LNCAP (cell line): ENCODE data around the gene PRRX2.
A peak's percentile ranks its signal among the peaks of the same experiment; 100 is the strongest.

ENCODE experiments used
- CTCF ChIP-seq: fragments of 450-650 bp; IDR thresholded peaks from 2 replicates; pipeline ENCODE4 v1.5.1; 2017; ENCODE audit warnings: mild to moderate bottlenecking

The PRRX2 gene

GRCh38 chr9:129665389-129665775, at the start of gene PRRX2:
PRRX2 (plus strand) TSS chr9:129665647; CDS start chr9:129665868, 221 bp downstream.
- TF ChIP-seq CTCF: no peak

GRCh38 chr9:129617167-129617566, 48.3 kb upstream of the PRRX2 start:
- TF ChIP-seq CTCF: peak; percentile 49; the same call in 1 of the 2 replicates

GRCh38 chr9:129619787-129620668, 45.4 kb upstream of the PRRX2 start:
- no peak for TF ChIP-seq CTCF

GRCh38 chr9:129620669-129621295, 44.7 kb upstream of the PRRX2 start, which contains the start of gene C9orf50:
C9orf50 (minus strand) TSS chr9:129621101; CDS start chr9:129620574, 527 bp downstream.
- no peak for TF ChIP-seq CTCF

- TF ChIP-seq CTCF: no peak
Measured at GRCh38 chr9:129623331-129623730, 42.1 kb upstream of the PRRX2 start.

GRCh38 chr9:129624168-129624759, 41.2 kb upstream of the PRRX2 start:
- peak; percentile 86 for TF ChIP-seq CTCF

GRCh38 chr9:129624947-129625346, 40.5 kb upstream of the PRRX2 start:
- TF ChIP-seq CTCF: no peak
